Measurements from ENCODE around the gene TMEM213. TPM values are rescaled to one million over a fixed set of nuclear protein-coding genes. Genes with fewer than 3 reads are reported as not detected.

TMEM213 gene
- total RNA-seq = not detected in 2 replicates

- DNase-seq (ENCODE audit: low read depth in 2 of 2) = no peak
Observed at GRCh38 chr7:138797715-138798320, at the start of gene TMEM213, which contains the start of gene ATP6V0A4. Gene TMEM213 (plus strand): TSS chr7:138797994. CDS start chr7:138798105, 111 bp downstream. Gene ATP6V0A4 (minus strand): TSS chr7:138798196. CDS start chr7:138771247, 26,949 bp downstream.

GRCh38 chr7:138748666-138749065, 49.1 kb upstream of the TMEM213 start:
- DNase-seq (ENCODE audit: low read depth in 2 of 2) = no peak

GRCh38 chr7:138749960-138750359, 47.8 kb upstream of the TMEM213 start:
- DNase-seq (ENCODE audit: low read depth in 2 of 2) = no peak

GRCh38 chr7:138750473-138750872, 47.3 kb upstream of the TMEM213 start:
- no peak for DNase-seq (ENCODE audit: low read depth in 2 of 2)

- DNase-seq (ENCODE audit: low read depth in 2 of 2) = no peak
Observed at GRCh38 chr7:138750901-138751464, 46.8 kb upstream of the TMEM213 start.

- peak; percentile 47 to 55 for DNase-seq (ENCODE audit: low read depth in 2 of 2)
Observed at GRCh38 chr7:138752518-138753149, 45.2 kb upstream of the TMEM213 start.

- DNase-seq (ENCODE audit: low read depth in 2 of 2) = no peak
Observed at GRCh38 chr7:138753150-138753518, 44.7 kb upstream of the TMEM213 start.

GRCh38 chr7:138753610-138754009, 44.2 kb upstream of the TMEM213 start:
- no peak for DNase-seq (ENCODE audit: low read depth in 2 of 2)

GRCh38 chr7:138755331-138755747, 42.5 kb upstream of the TMEM213 start:
- DNase-seq (ENCODE audit: low read depth in 2 of 2) = no peak

GRCh38 chr7:138755842-138756590, 41.8 kb upstream of the TMEM213 start:
- no peak for DNase-seq (ENCODE audit: low read depth in 2 of 2)

- DNase-seq (ENCODE audit: low read depth in 2 of 2) = no peak
Observed at GRCh38 chr7:138756591-138757242, 41.1 kb upstream of the TMEM213 start.

- no peak for DNase-seq (ENCODE audit: low read depth in 2 of 2)
Observed at GRCh38 chr7:138768241-138768640, 29.6 kb upstream of the TMEM213 start.

- no peak for DNase-seq (ENCODE audit: low read depth in 2 of 2)
Observed at GRCh38 chr7:138770904-138771303, 26.9 kb upstream of the TMEM213 start.

- DNase-seq (ENCODE audit: low read depth in 2 of 2) = no peak
Observed at GRCh38 chr7:138773176-138773575, 24.6 kb upstream of the TMEM213 start.

- no peak for DNase-seq (ENCODE audit: low read depth in 2 of 2)
Observed at GRCh38 chr7:138773817-138774216, 24.0 kb upstream of the TMEM213 start.

GRCh38 chr7:138776166-138776833, 21.5 kb upstream of the TMEM213 start:
- no peak for DNase-seq (ENCODE audit: low read depth in 2 of 2)

GRCh38 chr7:138781004-138781403, 16.8 kb upstream of the TMEM213 start:
- DNase-seq (ENCODE audit: low read depth in 2 of 2) = no peak

- peak in 1 of 2 donors; percentile 11 for DNase-seq (ENCODE audit: low read depth in 2 of 2)
Observed at GRCh38 chr7:138784692-138785091, 13.1 kb upstream of the TMEM213 start.

GRCh38 chr7:138785587-138786437, 12.0 kb upstream of the TMEM213 start:
- DNase-seq (ENCODE audit: low read depth in 2 of 2) = no peak

- no peak for DNase-seq (ENCODE audit: low read depth in 2 of 2)
Observed at GRCh38 chr7:138796038-138796615, 1.7 kb upstream of the TMEM213 start.
